OCI-LY3 (cell line): ENCODE results near the gene HDAC4.

Source experiments
- H2AFZ ChIP-seq: fragments of 200-600, 300-600 bp; shearing (Covaris generic); 2 replicates; pipeline ENCODE4 v1.6.0; 2014; ENCODE audit warnings: antibody characterized with exemption, low read depth, low read length
- H3K27ac ChIP-seq: fragments of 200-600, 300-600 bp; sonication (generic); 2 replicates; pipeline ENCODE4 v1.5.1; 2014; ENCODE audit warnings: mild to moderate bottlenecking, low read length, moderate library complexity, mixed read lengths
- H3K27me3 ChIP-seq: fragments of 200-600, 300-600 bp; sonication (generic); 2 replicates; pipeline ENCODE4 v1.6.1; 2014; ENCODE audit warnings: low read depth, low read length, mixed read lengths
- H3K36me3 ChIP-seq: fragments of 200-600, 300-600 bp; sonication (generic); replicated peaks from 2 replicates; pipeline ENCODE3; 2014; ENCODE audit warnings: low read depth, low read length, mixed read lengths
- H3K4me1 ChIP-seq: fragments of 300-600, 200-600 bp; sonication (generic); 2 replicates; pipeline ENCODE4 v1.6.1; 2014; ENCODE audit warnings: low read length, mixed read lengths
- H3K4me2 ChIP-seq: fragments of 200-600, 300-600 bp; sonication (generic); 2 replicates; pipeline ENCODE4 v1.6.1; 2014; ENCODE audit warnings: low read length, mixed read lengths
- H3K4me3 ChIP-seq: fragments of 300-600, 200-600 bp; sonication (generic); 2 replicates; pipeline ENCODE4 v1.5.1; 2014; ENCODE audit warnings: antibody characterized with exemption, mild to moderate bottlenecking, low read length, moderate library complexity
- H3K79me2 ChIP-seq: fragments of 300-600, 200-600 bp; shearing (Covaris generic); 2 replicates; pipeline ENCODE4 v1.6.1; 2014; ENCODE audit warnings: mild to moderate bottlenecking, low read length, mixed read lengths
- H3K9ac ChIP-seq: fragments of 300-600, 200-600 bp; shearing (Covaris generic); 2 replicates; pipeline ENCODE4 v1.6.0; 2014; ENCODE audit warnings: mild to moderate bottlenecking, low read length, moderate library complexity
- H3K9me3 ChIP-seq: fragments of 200-600, 300-600 bp; shearing (Covaris generic); 2 replicates; pipeline ENCODE4 v1.6.1; 2014; ENCODE audit warnings: low read length, mixed read lengths; ENCODE audit not compliant: insufficient read depth
- H4K20me1 ChIP-seq: fragments of 200-600, 300-600 bp; sonication (generic); 2 replicates; pipeline ENCODE4 v1.6.1; 2016; ENCODE audit warnings: low read length, mixed read lengths; ENCODE audit not compliant: insufficient read depth
- CTCF ChIP-seq: fragments of 200-600, 300-600 bp; sonication (generic); IDR thresholded peaks from 2 replicates; pipeline ENCODE4 v1.5.1; 2014; ENCODE audit warnings: antibody characterized with exemption, low read length, low read depth
- EZH2phosphoT487 ChIP-seq: fragments of 200-600 bp; shearing (Covaris generic); IDR thresholded peaks from 2 replicates; pipeline ENCODE4 v1.6.1; 2018; ENCODE audit warnings: antibody characterized with exemption, mixed run types, low read depth

HDAC4 gene

GRCh38 chr2:239261356-239261755 lies 139.5 kb downstream of the HDAC4 start:
- Histone ChIP-seq H3K4me3 (no peak overlapping the region), H3K9ac (no peak overlapping the region), H3K4me2 (no peak overlapping the region), H3K36me3 (no peaks in the 10 kb centered on the region), H2AFZ (no peak overlapping the region), H3K27ac (no peak overlapping the region), H3K27me3 (peaks cover 2% of the 10 kb centered on the region; the same call in 1 of the 2 replicates), H3K79me2 (no peaks in the 10 kb centered on the region), H3K4me1 (peaks cover 25% of the 10 kb centered on the region), H3K9me3 (no peaks in the 10 kb centered on the region), H4K20me1 (peaks cover 52% of the 10 kb centered on the region)
- TF ChIP-seq CTCF, result no peak
- TF ChIP-seq EZH2phosphoT487, result no peak

GRCh38 chr2:239260546-239261327 lies 140.1 kb downstream of the HDAC4 start:
- no peak overlapping the region for H3K9ac ChIP-seq
- TF ChIP-seq EZH2phosphoT487, result no peak
- TF ChIP-seq CTCF, result no peak
- no peak overlapping the region for H3K27ac ChIP-seq
- H3K4me1 ChIP-seq, result peaks cover 25% of the 10 kb centered on the region
- H3K36me3 ChIP-seq, result no peaks in the 10 kb centered on the region
- peaks cover 50% of the 10 kb centered on the region for H4K20me1 ChIP-seq
- H2AFZ ChIP-seq, result no peak overlapping the region
- no peak overlapping the region for H3K4me2 ChIP-seq
- H3K27me3 ChIP-seq, result peaks cover 7% of the 10 kb centered on the region
- no peaks in the 10 kb centered on the region for H3K79me2 ChIP-seq
- no peaks in the 10 kb centered on the region for H3K9me3 ChIP-seq
- no peak overlapping the region for H3K4me3 ChIP-seq

GRCh38 chr2:239259603-239260298 lies 141.1 kb downstream of the HDAC4 start:
- Histone ChIP-seq H3K4me3 (no peak overlapping the region), H3K4me1 (peaks cover 16% of the 10 kb centered on the region), H2AFZ (no peak overlapping the region), H3K36me3 (no peaks in the 10 kb centered on the region), H3K27ac (no peak overlapping the region), H4K20me1 (peaks cover 49% of the 10 kb centered on the region), H3K79me2 (no peaks in the 10 kb centered on the region), H3K9me3 (no peaks in the 10 kb centered on the region), H3K4me2 (peak overlapping the region; percentile 58), H3K27me3 (peaks cover 15% of the 10 kb centered on the region), H3K9ac (no peak overlapping the region)
- TF ChIP-seq EZH2phosphoT487 (no peak), CTCF (no peak)

- Histone ChIP-seq H3K27ac (no peak overlapping the region), H4K20me1 (peaks cover 49% of the 10 kb centered on the region), H3K4me2 (peak overlapping the region; percentile 58), H3K36me3 (no peaks in the 10 kb centered on the region), H2AFZ (no peak overlapping the region), H3K27me3 (peaks cover 21% of the 10 kb centered on the region), H3K9ac (no peak overlapping the region), H3K4me1 (peaks cover 12% of the 10 kb centered on the region), H3K9me3 (no peaks in the 10 kb centered on the region), H3K79me2 (no peaks in the 10 kb centered on the region), H3K4me3 (no peak overlapping the region)
- no peak for TF ChIP-seq CTCF
- no peak for TF ChIP-seq EZH2phosphoT487
These were observed 141.6 kb downstream of the HDAC4 start for GRCh38 chr2:239259173-239259572.
